HG03135 (cell line): Measurements from ENCODE around the gene LDAF1.
"Not testable (repeated sequence)": the region's sequence is repeated elsewhere in the genome, so short reads cannot be mapped to it uniquely, and the experiment has no call there.

ENCODE experiments used
- ATAC-seq: cut with Tn5 transposase; IDR thresholded peaks from one replicate; pipeline ENCODE4 v1.9.1; 2021; ENCODE audit warnings: mild to moderate bottlenecking, moderate library complexity; ENCODE audit not compliant: unreplicated experiment

Gene LDAF1

GRCh38 chr16:21161211-21161610, 2.7 kb downstream of the LDAF1 start:
- ATAC-seq, result no peak

- ATAC-seq, result no peak
These were observed 4.2 kb downstream of the LDAF1 start for GRCh38 chr16:21162661-21163151.

GRCh38 chr16:21163576-21163975, 5.1 kb downstream of the LDAF1 start:
- no peak for ATAC-seq

- no peak for ATAC-seq
These were observed 6.2 kb downstream of the LDAF1 start for GRCh38 chr16:21164521-21165168.

GRCh38 chr16:21166561-21166961, 8.1 kb downstream of the LDAF1 start:
- no peak for ATAC-seq

DNA sequence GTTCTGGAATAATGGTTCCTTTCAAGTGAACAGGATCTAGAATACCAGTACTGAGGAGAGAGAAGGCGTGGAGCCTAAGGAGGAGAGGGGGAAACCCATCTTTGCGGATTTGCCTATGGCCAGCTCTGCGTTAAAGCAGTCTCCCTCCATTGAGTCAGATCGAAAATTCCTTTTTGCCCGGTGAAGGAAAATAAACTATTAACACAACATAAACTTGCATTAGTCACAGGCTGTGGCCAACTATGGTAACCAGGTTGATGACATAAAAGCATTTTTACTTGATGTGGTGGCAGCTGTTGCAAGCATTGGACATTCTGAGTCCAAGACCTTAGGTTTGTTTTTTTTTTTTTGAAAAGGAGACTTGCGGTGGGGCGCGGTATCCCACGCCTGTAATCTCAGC, 8.9 kb downstream of the LDAF1 start:
- ATAC-seq, result no peak

- ATAC-seq, result no peak
These were observed 9.6 kb downstream of the LDAF1 start for GRCh38 chr16:21167929-21168602.

- no peak for ATAC-seq
These were observed 10.9 kb downstream of the LDAF1 start for GRCh38 chr16:21169249-21169981.

DNA sequence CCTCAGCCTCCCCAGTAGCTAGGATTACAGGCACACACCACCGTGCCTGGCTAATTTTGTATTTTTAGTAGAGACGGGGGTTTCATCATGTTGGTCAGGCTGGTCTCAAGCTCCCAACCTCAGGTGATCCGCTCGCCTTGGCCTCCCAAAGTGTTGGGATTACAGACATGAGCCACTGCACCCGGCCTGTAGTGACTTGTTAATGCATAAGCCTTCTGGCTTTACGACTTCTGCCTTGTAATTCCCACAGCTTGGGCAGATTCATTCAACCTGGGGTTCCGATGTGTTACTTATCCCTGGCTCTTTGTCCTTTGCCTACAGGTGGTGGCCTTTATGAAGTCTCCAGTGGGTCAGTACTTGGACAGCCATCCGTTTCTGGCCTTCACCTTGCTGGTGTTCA, 11.6 kb downstream of the LDAF1 start:
- not testable (repeated sequence) for ATAC-seq

- ATAC-seq, result no peak
These were observed 14.2 kb downstream of the LDAF1 start for GRCh38 chr16:21172650-21173049.

- no peak for ATAC-seq
These were observed 16.9 kb downstream of the LDAF1 start for GRCh38 chr16:21175397-21175796.

GRCh38 chr16:21179126-21179982, 20.9 kb downstream of the LDAF1 start:
- ATAC-seq, result no peak

DNA sequence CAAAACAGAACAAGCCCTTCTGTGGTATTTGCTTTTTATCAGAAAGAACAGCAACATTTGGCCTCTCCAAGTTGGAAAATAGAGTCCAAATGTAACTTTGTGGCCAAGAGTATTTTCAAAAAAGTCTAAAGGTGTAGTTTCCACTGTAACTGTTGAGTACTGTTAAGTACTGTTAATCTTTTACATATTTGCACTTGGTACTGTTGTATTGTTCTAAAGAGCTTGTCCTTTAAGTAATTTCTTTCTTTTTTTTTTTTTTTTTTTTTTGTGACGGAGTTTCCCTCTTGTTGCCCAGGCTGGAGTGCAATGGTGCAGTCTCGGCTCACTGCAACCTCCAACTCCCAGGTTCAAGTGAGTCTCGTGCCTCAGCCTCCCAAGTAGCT, 21.5 kb downstream of the LDAF1 start:
- no peak for ATAC-seq

DNA sequence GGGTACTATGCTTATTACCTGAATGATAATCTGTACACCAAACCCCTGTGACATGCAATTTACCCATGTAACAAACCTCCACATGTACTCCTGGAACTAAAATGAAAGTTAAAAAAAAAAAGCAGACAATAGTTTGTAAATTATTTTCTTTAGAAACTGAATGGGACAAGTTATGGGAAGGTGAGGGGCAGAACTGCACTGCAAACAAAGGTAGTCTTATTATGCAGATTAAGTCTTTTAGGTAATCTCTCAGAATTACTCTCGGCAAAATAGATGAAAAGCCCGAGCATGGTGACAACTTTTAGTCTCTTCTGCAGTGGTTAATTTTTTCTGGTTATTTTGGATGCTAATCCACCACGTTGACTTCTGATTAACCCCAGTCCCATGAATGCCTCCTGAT, 25.5 kb downstream of the LDAF1 start:
- ATAC-seq, result no peak

DNA sequence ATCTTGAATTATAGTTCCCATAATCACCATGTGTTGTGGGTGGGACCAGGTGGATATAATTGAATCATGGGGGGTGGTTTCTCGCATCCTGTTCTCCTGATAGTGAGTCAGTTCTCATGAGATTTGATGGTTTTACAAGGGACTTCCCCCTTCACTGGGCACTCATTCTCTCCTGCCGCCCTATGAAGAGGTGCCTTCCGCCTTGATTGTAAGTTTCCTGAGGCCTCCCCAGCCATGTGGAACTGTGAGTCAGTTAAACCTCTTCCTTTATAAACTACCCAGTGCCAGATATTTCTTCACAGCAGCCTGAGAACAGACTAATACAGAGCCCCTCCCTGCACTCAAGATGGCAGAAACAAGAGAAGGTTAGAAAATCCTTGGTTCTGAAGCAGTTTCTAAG, 26.4 kb downstream of the LDAF1 start:
- ATAC-seq, result no peak

GRCh38 chr16:21185659-21186325, 27.3 kb downstream of the LDAF1 start:
- no peak for ATAC-seq

DNA sequence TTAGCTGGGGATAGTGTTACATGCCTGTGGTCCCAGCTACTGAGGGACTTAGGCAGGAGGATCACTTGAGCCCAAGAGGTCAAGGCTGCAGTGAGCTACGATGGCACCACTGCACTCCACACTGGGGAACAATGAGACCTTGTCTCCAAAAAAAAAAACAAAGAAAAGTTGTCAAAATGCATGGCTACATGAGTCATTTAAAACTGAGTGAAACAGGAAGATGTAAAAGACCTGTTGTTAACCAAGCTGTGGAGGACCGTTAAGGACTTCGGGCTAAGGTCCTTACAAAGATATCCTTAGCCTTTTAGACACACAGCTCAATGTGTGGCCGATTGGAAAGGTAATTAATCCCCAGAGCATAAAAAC, 27.8 kb downstream of the LDAF1 start:
- ATAC-seq, result no peak

- no peak for ATAC-seq
These were observed 30.8 kb downstream of the LDAF1 start for GRCh38 chr16:21189311-21189710.

DNA sequence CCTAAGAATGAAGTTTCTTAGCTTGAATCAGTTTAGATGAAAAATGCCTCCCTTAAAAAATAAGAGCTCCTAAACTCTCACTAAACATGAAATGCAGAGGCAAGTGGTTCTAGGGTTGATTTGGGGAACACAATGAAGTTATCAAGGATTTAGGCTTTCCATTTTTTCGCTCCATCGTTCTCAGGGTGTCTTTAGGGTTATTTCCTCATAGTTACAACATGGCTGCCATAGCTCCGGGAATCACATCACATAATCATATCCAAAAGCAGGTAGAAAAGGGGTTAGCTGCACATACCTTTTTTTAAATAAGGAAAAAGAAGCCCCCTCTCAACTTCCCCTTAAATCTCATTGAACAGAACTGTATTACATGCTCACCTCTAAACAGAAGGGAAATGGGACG, 31.5 kb downstream of the LDAF1 start:
- no peak for ATAC-seq

GRCh38 chr16:21190599-21190998, 32.1 kb downstream of the LDAF1 start:
- ATAC-seq, result no peak

DNA sequence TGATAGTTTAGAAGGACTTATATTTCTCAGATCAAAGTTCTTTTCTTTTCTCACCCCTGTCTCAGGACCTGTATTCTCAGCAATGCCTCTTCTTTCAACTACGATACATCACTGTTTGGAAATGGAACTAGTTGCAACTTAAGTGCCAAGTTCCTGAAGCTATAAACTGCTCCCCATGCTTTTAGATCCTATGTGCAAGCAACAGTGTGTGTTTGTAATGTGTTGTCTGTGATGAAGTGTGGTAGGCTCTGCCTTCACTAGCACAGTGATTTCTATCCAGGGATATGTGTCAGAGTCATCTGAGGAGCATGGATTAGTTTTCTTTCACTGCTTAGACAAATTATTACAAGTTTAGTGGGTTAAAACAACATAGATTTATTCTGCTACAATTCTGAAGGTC, 34.5 kb downstream of the LDAF1 start:
- no peak for ATAC-seq
